IPS DF 6.9 (cell line): Measurements from ENCODE around the gene RAD51B.
"Not testable (repeated sequence)": the region's sequence is repeated elsewhere in the genome, so short reads cannot be mapped to it uniquely, and the experiment has no call there.

Experiments used
- DNase-seq: peaks from one replicate; pipeline ENCODE4 v3.0.0-alpha.2; 2013; ENCODE audit warnings: low read depth, low spot score
- H3K27ac ChIP-seq: one replicate; pipeline ENCODE4 v1.5.1; 2013; ENCODE audit warnings: low read length, control low read depth
- H3K27me3 ChIP-seq: 2 replicates; pipeline ENCODE4 v1.6.1; 2013; ENCODE audit warnings: mild to moderate bottlenecking, low read length; ENCODE audit not compliant: control insufficient read depth, insufficient read depth
- H3K36me3 ChIP-seq: 2 replicates; pipeline ENCODE4 v1.6.1; 2013; ENCODE audit warnings: low read length; ENCODE audit not compliant: control insufficient read depth, insufficient read depth
- H3K4me1 ChIP-seq: 2 replicates; pipeline ENCODE4 v1.6.1; 2013; ENCODE audit warnings: low read length; ENCODE audit not compliant: control insufficient read depth, insufficient read depth
- H3K4me3 ChIP-seq: 2 replicates; pipeline ENCODE4 v1.5.1; 2013; ENCODE audit warnings: mild to moderate bottlenecking, low read length
- H3K9me3 ChIP-seq: 2 replicates; pipeline ENCODE4 v1.6.1; 2013; ENCODE audit warnings: low read length, inconsistent platforms; ENCODE audit not compliant: control insufficient read depth, insufficient read depth
- WGBS: extraction: QIAGEN DNeasy Blood & Tissue Kit; methylation state at CpG from one replicate; pipeline ENCODE4 v1.1.7; 2013; ENCODE audit warnings: mixed read lengths, missing lambda C conversion rate; ENCODE audit not compliant: insufficient read length, insufficient coverage; 5-methylcytosine and 5-hydroxymethylcytosine counted together

Gene RAD51B

GRCh38 chr14:68109132-68109900 lies 289.7 kb downstream of the RAD51B start:
- Histone ChIP-seq H3K27me3 (no peaks in the 10 kb centered on the region), H3K27ac (no peak overlapping the region), H3K4me1 (0 out of 2 replicates have a peak, but pooled peaks cover 2% of the 10 kb centered on the region), H3K36me3 (no peaks in the 10 kb centered on the region), H3K4me3 (no peak overlapping the region), H3K9me3 (no peaks in the 10 kb centered on the region)
- WGBS = no CpG with 5 or more reads among the region's 4 CpGs
- no peak for DNase-seq

- no peak overlapping the region for H3K4me3 ChIP-seq
- no peak for DNase-seq
- H3K4me1 ChIP-seq = 0 out of 2 replicates have a peak, but pooled peaks cover 2% of the 10 kb centered on the region
- H3K36me3 ChIP-seq = no peaks in the 10 kb centered on the region
- no peaks in the 10 kb centered on the region for H3K9me3 ChIP-seq
- no CpG with 5 or more reads among the region's 5 CpGs for WGBS
- no peaks in the 10 kb centered on the region for H3K27me3 ChIP-seq
- no peak overlapping the region for H3K27ac ChIP-seq
Measured at GRCh38 chr14:68111097-68111852, 291.7 kb downstream of the RAD51B start.

GRCh38 chr14:68111853-68112270 lies 292.3 kb downstream of the RAD51B start:
- Histone ChIP-seq H3K9me3 (no peaks in the 10 kb centered on the region), H3K27ac (no peak overlapping the region), H3K4me1 (0 out of 2 replicates have a peak, but pooled peaks cover 2% of the 10 kb centered on the region), H3K27me3 (no peaks in the 10 kb centered on the region), H3K4me3 (no peak overlapping the region), H3K36me3 (no peaks in the 10 kb centered on the region)
- no peak for DNase-seq
- WGBS = no CpG with 5 or more reads among the region's 2 CpGs

- no peaks in the 10 kb centered on the region for H3K27me3 ChIP-seq
- WGBS = no CpG with 5 or more reads among the region's 1 CpG
- H3K4me1 ChIP-seq = 0 out of 2 replicates have a peak, but pooled peaks cover 2% of the 10 kb centered on the region
- no peak for DNase-seq
- no peaks in the 10 kb centered on the region for H3K9me3 ChIP-seq
- H3K4me3 ChIP-seq = no peak overlapping the region
- no peaks in the 10 kb centered on the region for H3K36me3 ChIP-seq
- no peak overlapping the region for H3K27ac ChIP-seq
Measured at GRCh38 chr14:68112442-68112841, 292.9 kb downstream of the RAD51B start.

- Histone ChIP-seq H3K36me3 (no peaks in the 10 kb centered on the region), H3K27me3 (no peaks in the 10 kb centered on the region), H3K27ac (no peak overlapping the region), H3K9me3 (no peaks in the 10 kb centered on the region), H3K4me3 (no peak overlapping the region), H3K4me1 (0 out of 2 replicates have a peak, but pooled peaks cover 2% of the 10 kb centered on the region)
- no peak for DNase-seq
- WGBS = no CpG with 5 or more reads among the region's 3 CpGs
Measured at GRCh38 chr14:68113343-68113930, 293.9 kb downstream of the RAD51B start.

GRCh38 chr14:68115952-68116351 lies 296.4 kb downstream of the RAD51B start:
- H3K4me3 ChIP-seq, H3K27ac ChIP-seq, H3K27me3 ChIP-seq, H3K9me3 ChIP-seq, H3K4me1 ChIP-seq, DNase-seq, H3K36me3 ChIP-seq: not testable (repeated sequence)

- H3K4me3 ChIP-seq = no peak overlapping the region
- H3K27ac ChIP-seq = no peak overlapping the region
- H3K36me3 ChIP-seq = no peaks in the 10 kb centered on the region
- no peak for DNase-seq
- H3K27me3 ChIP-seq = no peaks in the 10 kb centered on the region
- H3K4me1 ChIP-seq = peaks cover 2% of the 10 kb centered on the region; the same call in 1 of the 2 replicates
- H3K9me3 ChIP-seq = no peaks in the 10 kb centered on the region
Measured at GRCh38 chr14:68122651-68123050, 303.1 kb downstream of the RAD51B start.

GRCh38 chr14:68124050-68124449 lies 304.5 kb downstream of the RAD51B start:
- H3K27me3 ChIP-seq = no peaks in the 10 kb centered on the region

GRCh38 chr14:68124979-68125731 lies 305.6 kb downstream of the RAD51B start:
- Histone ChIP-seq H3K36me3 (no peaks in the 10 kb centered on the region), H3K4me3 (no peak overlapping the region), H3K27me3 (no peaks in the 10 kb centered on the region), H3K9me3 (no peaks in the 10 kb centered on the region), H3K27ac (no peak overlapping the region), H3K4me1 (peaks cover 2% of the 10 kb centered on the region; the same call in 1 of the 2 replicates)
- no CpG with 5 or more reads among the region's 3 CpGs for WGBS
- DNase-seq = no peak

More at GRCh38 chr14:68124050-68124449, 304.5 kb downstream of the RAD51B start:
- Histone ChIP-seq H3K36me3 (no peaks in the 10 kb centered on the region), H3K4me3 (no peak overlapping the region), H3K9me3 (no peaks in the 10 kb centered on the region), H3K27ac (no peak overlapping the region), H3K4me1 (peaks cover 2% of the 10 kb centered on the region; the same call in 1 of the 2 replicates)
- whole genome bisulfite sequencing = no CpG with 5 or more reads among the region's 2 CpGs
- DNase-seq = no peak

- no peaks in the 10 kb centered on the region for H3K27me3 ChIP-seq
- WGBS = no CpG with 5 or more reads among the region's 2 CpGs
Measured at GRCh38 chr14:68127166-68127565, 307.6 kb downstream of the RAD51B start.

More at GRCh38 chr14:68127166-68127565, 307.6 kb downstream of the RAD51B start:
- Histone ChIP-seq H3K9me3 (no peaks in the 10 kb centered on the region), H3K36me3 (no peaks in the 10 kb centered on the region), H3K4me3 (no peak overlapping the region), H3K4me1 (peaks cover 2% of the 10 kb centered on the region; the same call in 1 of the 2 replicates), H3K27ac (no peak overlapping the region)
- no peak for DNase-seq
